Mucosa of rectum (tissue), 2 donors: ENCODE data around the gene KRT4.
"Not testable (repeated sequence)": the region's sequence is repeated elsewhere in the genome, so short reads cannot be mapped to it uniquely, and the experiment has no call there.

Experiments
- H3K27ac ChIP-seq, 2 donors: one replicate each; pipeline ENCODE4 v1.7.0; 2013; ENCODE audit warnings: inconsistent platforms in 2 of 2, low read depth in 2 of 2, low read length in 2 of 2
- H3K27me3 ChIP-seq, 2 donors: one replicate each; pipeline ENCODE4 v1.7.0; 2013; ENCODE audit warnings: low read length in 2 of 2; ENCODE audit not compliant: control insufficient read depth in 2 of 2, insufficient read depth in 2 of 2
- H3K36me3 ChIP-seq, 2 donors: one replicate each; pipeline ENCODE4 v1.7.0; 2013; ENCODE audit warnings: low read length in 2 of 2; ENCODE audit not compliant: control insufficient read depth in 2 of 2, insufficient read depth in 2 of 2
- H3K4me1 ChIP-seq, 2 donors: one replicate each; pipeline ENCODE4 v1.7.0; 2013; ENCODE audit warnings: low read length in 2 of 2, mild to moderate bottlenecking in 1 of 2; ENCODE audit not compliant: control insufficient read depth in 2 of 2, insufficient read depth in 2 of 2
- H3K4me3 ChIP-seq, 2 donors: one replicate each; pipeline ENCODE4 v1.7.0; 2013; ENCODE audit warnings: low read length in 2 of 2
- H3K9ac ChIP-seq, 2 donors: one replicate each; pipeline ENCODE4 v1.7.0; 2013; ENCODE audit warnings: low read length in 2 of 2, low read depth in 1 of 2, mild to moderate bottlenecking in 1 of 2
- H3K9me3 ChIP-seq, 2 donors: one replicate each; pipeline ENCODE4 v1.7.0; 2013; ENCODE audit warnings: low read length in 2 of 2; ENCODE audit not compliant: control insufficient read depth in 2 of 2
- donor health status: healthy.
- donor health status: Normal muscosa, but diverticular disease.

KRT4 gene

DNA sequence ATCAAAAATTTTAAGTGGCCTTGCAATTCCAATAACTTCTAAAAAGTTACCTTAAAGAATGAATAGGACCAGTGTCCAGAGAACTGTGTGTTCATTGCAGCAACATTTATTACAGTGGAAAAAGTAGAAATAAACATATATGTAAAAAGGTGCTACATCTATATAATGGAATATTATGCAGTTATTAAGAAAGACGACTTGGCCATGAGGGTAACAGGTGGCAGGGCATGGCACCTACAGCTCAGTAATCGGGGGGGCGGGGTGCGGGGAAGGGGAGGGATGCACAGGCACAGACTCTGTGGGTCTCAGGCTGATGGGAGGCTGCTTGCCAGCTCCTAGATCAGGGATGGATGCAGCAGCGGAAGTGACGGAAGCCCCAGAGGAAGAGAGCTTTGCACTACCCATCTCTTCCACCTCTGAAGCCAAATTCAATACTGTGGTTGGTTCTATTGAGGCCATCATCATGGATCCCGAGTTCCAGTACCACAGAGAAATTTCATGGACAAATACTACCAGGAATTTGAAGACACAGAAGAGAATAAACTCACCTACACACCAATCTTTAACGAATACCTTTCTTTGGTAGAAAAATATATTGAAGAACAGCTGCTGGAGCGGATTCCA is 50.8 kb downstream of the KRT4 start:
- no peak overlapping the region for H3K9ac ChIP-seq
- H3K27me3 ChIP-seq: no peaks in the 10 kb centered on the region
- no peaks in the 10 kb centered on the region for H3K4me1 ChIP-seq
- no peaks in the 10 kb centered on the region for H3K36me3 ChIP-seq
- H3K4me3 ChIP-seq: no peak overlapping the region
- no peak overlapping the region for H3K27ac ChIP-seq
- H3K9me3 ChIP-seq: peaks cover 0 to 8% of the 10 kb centered on the region in 2 donors

DNA sequence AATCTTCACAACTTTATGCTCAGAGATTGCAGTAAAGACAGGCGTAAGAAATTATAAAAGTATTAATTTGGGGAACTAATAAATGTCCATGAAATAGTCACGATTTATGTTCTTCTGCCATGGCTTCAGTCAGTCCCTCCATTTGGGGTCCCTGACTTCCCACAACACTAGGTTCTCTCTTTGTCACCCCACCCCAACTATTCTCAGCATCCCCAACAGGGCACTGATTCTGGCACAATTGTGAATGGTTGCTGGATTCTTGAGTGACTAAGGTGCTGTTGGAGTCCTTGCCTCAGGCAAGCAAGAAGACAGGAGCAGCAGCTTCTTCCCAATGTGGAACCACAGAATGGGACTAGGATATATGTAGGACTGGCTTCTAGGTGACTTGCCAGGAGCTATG is 52.1 kb downstream of the KRT4 start:
- peaks cover 0 to 8% of the 10 kb centered on the region in 2 donors for H3K9me3 ChIP-seq
- H3K27me3 ChIP-seq: peaks cover 0 to 8% of the 10 kb centered on the region in 2 donors
- no peaks in the 10 kb centered on the region for H3K36me3 ChIP-seq
- no peak overlapping the region for H3K27ac ChIP-seq
- no peaks in the 10 kb centered on the region for H3K4me1 ChIP-seq
- H3K4me3 ChIP-seq: no peak overlapping the region
- no peak overlapping the region for H3K9ac ChIP-seq

DNA sequence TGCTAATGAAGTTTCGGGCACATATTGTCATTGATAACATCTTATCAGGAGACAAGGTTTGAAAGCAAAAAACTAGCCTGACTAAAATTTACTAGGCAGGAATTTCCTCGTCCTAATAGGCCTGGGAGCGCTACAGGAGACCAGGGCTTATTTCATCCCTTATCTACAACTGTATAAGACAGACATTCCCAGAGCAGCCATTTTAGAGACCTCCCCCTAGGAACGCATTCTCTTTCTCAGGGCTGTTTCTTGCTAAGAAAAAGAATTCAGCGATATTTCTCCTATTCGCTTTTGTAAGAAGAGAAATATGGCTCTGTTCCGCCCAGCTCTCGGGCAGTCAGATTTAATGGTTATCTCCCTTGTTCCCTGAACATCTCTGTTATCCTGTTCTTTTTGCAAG is 52.7 kb downstream of the KRT4 start:
- H3K9me3 ChIP-seq, H3K9ac ChIP-seq, H3K36me3 ChIP-seq, H3K27ac ChIP-seq, H3K27me3 ChIP-seq, H3K4me1 ChIP-seq, H3K4me3 ChIP-seq: not testable (repeated sequence)

DNA sequence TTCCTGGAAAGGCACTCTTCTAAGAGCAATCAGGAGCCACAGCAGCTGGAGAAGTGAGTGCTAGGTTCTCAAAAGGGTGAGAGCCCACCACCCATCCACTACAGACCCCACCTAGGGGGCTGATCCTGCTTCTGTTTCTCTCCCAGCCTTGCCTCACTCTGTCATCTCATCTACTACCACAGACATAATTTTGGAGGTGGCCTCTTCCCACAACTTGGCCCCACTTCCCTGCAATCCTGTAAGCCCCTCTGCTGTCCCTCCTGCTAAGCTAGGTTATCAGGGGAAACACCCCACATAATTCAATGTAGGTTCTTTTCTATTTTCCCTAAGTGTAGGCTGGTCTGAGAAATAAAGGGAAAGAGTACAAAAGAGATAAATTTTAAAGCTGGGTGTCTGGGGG is 53.3 kb downstream of the KRT4 start:
- no peak overlapping the region for H3K27ac ChIP-seq
- no peak overlapping the region for H3K4me3 ChIP-seq
- peaks cover 0 to 8% of the 10 kb centered on the region in 2 donors for H3K9me3 ChIP-seq
- H3K27me3 ChIP-seq: peaks cover 0 to 8% of the 10 kb centered on the region in 2 donors
- no peaks in the 10 kb centered on the region for H3K36me3 ChIP-seq
- H3K4me1 ChIP-seq: no peaks in the 10 kb centered on the region
- H3K9ac ChIP-seq: no peak overlapping the region

DNA sequence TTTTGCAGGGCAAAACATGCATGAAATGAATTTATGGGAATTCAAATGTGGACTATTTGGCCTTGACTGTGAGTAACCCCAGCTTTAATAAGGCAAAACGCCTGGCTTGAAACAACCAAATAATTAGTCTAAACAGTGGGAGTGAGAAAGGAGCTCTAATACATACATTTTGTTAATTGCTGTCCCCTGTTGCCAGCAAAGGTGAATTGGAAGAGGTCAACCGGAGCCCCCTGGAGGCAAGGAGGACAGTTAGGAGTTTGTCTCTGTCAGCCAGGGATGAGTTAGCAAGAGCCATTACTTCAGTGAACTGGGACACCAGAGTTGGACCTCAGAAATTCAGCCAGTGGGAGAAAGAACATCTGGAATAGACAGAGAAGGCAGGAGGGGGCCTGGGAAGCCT is 54.2 kb downstream of the KRT4 start:
- H3K4me3 ChIP-seq: no peak overlapping the region
- no peak overlapping the region for H3K9ac ChIP-seq
- H3K9me3 ChIP-seq: peaks cover 0 to 8% of the 10 kb centered on the region in 2 donors
- H3K36me3 ChIP-seq: no peaks in the 10 kb centered on the region
- H3K27ac ChIP-seq: no peak overlapping the region
- H3K27me3 ChIP-seq: peaks cover 0 to 8% of the 10 kb centered on the region in 2 donors
- H3K4me1 ChIP-seq: no peaks in the 10 kb centered on the region

DNA sequence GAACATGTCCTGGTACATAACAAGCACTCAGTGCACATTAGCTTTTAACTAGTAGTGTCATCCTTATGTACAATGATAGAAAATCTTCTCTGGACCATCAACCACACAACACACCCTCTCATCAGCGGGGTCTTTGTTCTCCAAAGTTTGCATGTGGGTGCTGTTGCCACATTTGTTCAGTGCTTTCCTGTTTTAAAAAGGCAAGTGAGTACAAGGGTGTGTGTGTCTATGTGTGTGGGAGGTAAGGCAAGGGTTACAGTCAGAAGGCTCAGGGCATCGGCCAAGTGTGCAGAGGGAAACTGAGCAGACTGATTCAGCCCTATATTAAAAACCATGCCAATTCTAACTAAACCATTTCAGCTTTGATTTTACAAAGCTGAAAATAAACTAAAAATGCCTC is 54.7 kb downstream of the KRT4 start:
- H3K4me1 ChIP-seq: no peaks in the 10 kb centered on the region
- peaks cover 0 to 8% of the 10 kb centered on the region in 2 donors for H3K9me3 ChIP-seq
- H3K27ac ChIP-seq: no peak overlapping the region
- H3K9ac ChIP-seq: no peak overlapping the region
- peaks cover 0 to 8% of the 10 kb centered on the region in 2 donors for H3K27me3 ChIP-seq
- no peaks in the 10 kb centered on the region for H3K36me3 ChIP-seq
- H3K4me3 ChIP-seq: no peak overlapping the region

DNA sequence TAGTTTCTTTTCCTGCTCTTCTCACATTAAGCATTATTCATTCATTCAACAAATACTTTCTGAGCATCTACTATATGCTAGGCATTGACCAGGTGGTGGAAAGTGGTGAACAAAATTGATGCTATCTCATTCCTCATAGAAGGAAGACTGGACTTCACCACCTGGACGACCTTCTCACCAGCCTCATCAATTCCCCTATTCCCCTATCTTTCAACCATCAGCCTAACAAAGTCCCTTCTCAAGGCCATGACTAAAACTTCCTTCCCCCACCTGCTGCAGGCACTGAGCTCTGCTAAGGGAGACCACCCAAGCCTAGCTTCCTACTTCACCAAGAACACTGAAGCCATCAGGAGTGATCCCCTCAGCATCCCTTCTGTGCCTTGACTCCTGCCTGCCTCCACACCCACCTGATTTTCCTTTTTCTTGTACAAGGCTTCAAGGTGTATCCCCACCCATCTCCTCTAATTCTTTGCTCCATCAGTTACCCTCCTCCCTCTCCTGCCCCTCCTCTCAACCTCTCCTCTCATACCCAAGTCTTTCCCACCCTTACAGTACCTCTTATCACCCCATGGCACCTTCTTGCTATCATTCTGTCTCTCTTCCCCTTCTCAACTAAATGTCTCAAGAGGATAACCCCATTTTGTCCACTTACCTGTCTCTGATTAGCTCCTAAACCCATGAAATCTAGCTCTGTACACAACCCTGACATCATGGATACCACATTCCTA is 56.3 kb downstream of the KRT4 start:
- no peak overlapping the region for H3K9ac ChIP-seq

More for the DNA sequence above, 56.3 kb downstream of the KRT4 start:
- Histone ChIP-seq H3K27ac (no peak overlapping the region), H3K36me3 (no peaks in the 10 kb centered on the region), H3K4me3 (no peak overlapping the region), H3K4me1 (no peaks in the 10 kb centered on the region), H3K27me3 (peaks cover 0 to 8% of the 10 kb centered on the region in 2 donors), H3K9me3 (peaks cover 0 to 8% of the 10 kb centered on the region in 2 donors)
